GM20000 (cell line): ENCODE measurements around the gene SIGLEC15.
A peak's percentile ranks its signal among the peaks of the same experiment; 100 is the strongest.
"Not testable (repeated sequence)": the region's sequence is repeated elsewhere in the genome, so short reads cannot be mapped to it uniquely, and the experiment has no call there.

Experiments
- DNase-seq: peaks from one replicate; pipeline ENCODE4 v3.0.0; 2012; ENCODE audit warnings: low spot score
- CTCF ChIP-seq: IDR thresholded peaks from 2 replicates; pipeline ENCODE4 v1.5.1; 2012; ENCODE audit warnings: mild to moderate bottlenecking, control low read depth; ENCODE audit errors: extremely low read depth, missing control alignments

Gene SIGLEC15

GRCh38 chr18:45802814-45803492, 22.5 kb upstream of the SIGLEC15 start:
- DNase-seq: no peak
- no peak for TF ChIP-seq CTCF

GRCh38 chr18:45805551-45805950, 19.9 kb upstream of the SIGLEC15 start:
- no peak for TF ChIP-seq CTCF

GRCh38 chr18:45806226-45806625, 19.2 kb upstream of the SIGLEC15 start:
- no peak for TF ChIP-seq CTCF
- DNase-seq: no peak

More at GRCh38 chr18:45805551-45805950, 19.9 kb upstream of the SIGLEC15 start:
- DNase-seq: no peak

- TF ChIP-seq CTCF: peak; percentile 23
Measured at GRCh38 chr18:45807144-45807543, 18.3 kb upstream of the SIGLEC15 start.

GRCh38 chr18:45814733-45815132, 10.7 kb upstream of the SIGLEC15 start:
- DNase-seq: not testable (repeated sequence)

More at GRCh38 chr18:45807144-45807543, 18.3 kb upstream of the SIGLEC15 start:
- not testable (repeated sequence) for DNase-seq

- DNase-seq: no peak
- TF ChIP-seq CTCF: no peak
Measured at GRCh38 chr18:45817543-45817942, 7.9 kb upstream of the SIGLEC15 start.

- DNase-seq: not testable (repeated sequence)
Measured at GRCh38 chr18:45818765-45819164, 6.7 kb upstream of the SIGLEC15 start.

DNA sequence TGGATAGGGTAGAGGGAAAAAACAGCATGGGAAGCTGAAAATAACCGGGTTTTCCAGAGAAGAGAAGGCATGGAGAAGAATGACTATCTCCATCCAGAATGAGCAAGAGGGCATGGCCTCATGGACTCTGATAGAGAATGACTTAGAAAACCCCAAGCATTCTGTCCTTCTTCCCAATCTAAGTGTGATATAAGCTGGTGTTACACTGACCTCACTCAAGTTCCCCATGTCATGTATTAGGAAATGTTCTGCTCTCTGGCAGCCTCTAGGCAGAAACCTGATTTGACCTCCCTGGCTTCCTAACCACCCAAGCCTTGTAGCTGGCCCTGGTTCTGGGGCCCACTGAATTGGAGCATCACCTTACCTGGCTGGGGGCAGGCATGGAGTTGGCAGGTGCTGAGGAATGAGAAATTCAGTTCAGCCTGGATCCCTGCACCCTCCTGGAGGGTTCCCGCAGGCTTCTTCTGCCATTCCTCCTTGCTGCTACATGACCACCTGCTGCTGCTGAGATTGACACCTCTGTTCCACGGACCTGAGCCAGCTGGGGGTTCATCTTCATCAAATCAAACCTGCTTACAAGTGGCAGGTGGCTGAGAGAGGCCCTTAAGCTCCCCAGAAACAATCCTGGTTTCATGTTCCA, 5.2 kb upstream of the SIGLEC15 start:
- no peak for TF ChIP-seq CTCF
- DNase-seq: no peak
